Activated T-cell treated with anti-CD3 and anti-CD28 coated beads for 4 hours (primary cell): ENCODE measurements around the gene MAP2K7.
"Not testable (repeated sequence)": the region's sequence is repeated elsewhere in the genome, so short reads cannot be mapped to it uniquely, and the experiment has no call there.

ENCODE experiments used
- DNase-seq: peaks from one replicate; pipeline ENCODE4 v3.0.0-alpha.2; 2020

The MAP2K7 gene

GRCh38 chr19:7920519-7921301, 17.0 kb downstream of the MAP2K7 start:
- DNase-seq, result peak; percentile 100

- no peak for DNase-seq
Measured at GRCh38 chr19:7921302-7921966, 17.8 kb downstream of the MAP2K7 start.

GRCh38 chr19:7921967-7922835, 18.5 kb downstream of the MAP2K7 start:
- DNase-seq, result no peak

GRCh38 chr19:7922836-7923195, 19.1 kb downstream of the MAP2K7 start:
- DNase-seq, result no peak

GRCh38 chr19:7923295-7924191, 19.9 kb downstream of the MAP2K7 start:
- no peak for DNase-seq

GRCh38 chr19:7924241-7924640, 20.6 kb downstream of the MAP2K7 start:
- DNase-seq, result no peak

GRCh38 chr19:7924651-7925170, 21.0 kb downstream of the MAP2K7 start:
- no peak for DNase-seq

GRCh38 chr19:7925171-7925851, 21.6 kb downstream of the MAP2K7 start:
- peak; percentile 70 for DNase-seq

GRCh38 chr19:7926021-7926726, 22.5 kb downstream of the MAP2K7 start, which contains the start of gene CTXN1:
TSS of gene CTXN1 (minus strand) at chr19:7926135. CDS start at chr19:7925538, 597 bp downstream.
- DNase-seq, result peak; percentile 84

- DNase-seq, result no peak
Measured at GRCh38 chr19:7926727-7927604, 23.3 kb downstream of the MAP2K7 start.

- DNase-seq, result no peak
Measured at GRCh38 chr19:7927605-7928333, 24.1 kb downstream of the MAP2K7 start.

GRCh38 chr19:7928334-7928706, 24.6 kb downstream of the MAP2K7 start:
- no peak for DNase-seq

GRCh38 chr19:7928741-7929701, 25.3 kb downstream of the MAP2K7 start:
- DNase-seq, result no peak

GRCh38 chr19:7930030-7930429, 26.4 kb downstream of the MAP2K7 start:
- DNase-seq, result not testable (repeated sequence)

GRCh38 chr19:7930765-7931164, 27.1 kb downstream of the MAP2K7 start:
- DNase-seq, result no peak

- no peak for DNase-seq
Measured at GRCh38 chr19:7931221-7932061, 27.8 kb downstream of the MAP2K7 start.
